ENCODE measurements around the gene QDPR. TPM values are rescaled to one million over a fixed set of nuclear protein-coding genes. Genes with fewer than 3 reads are reported as not detected.
A peak's percentile ranks its signal among the peaks of the same experiment; 100 is the strongest.

QDPR gene
- total and polyA plus RNA-seq, 9 of the 15 experiments (the other 6 are each of a cell fraction or from before 2014, with no cell fraction given), result 5.7 to 29.7 (median 17.2) TPM

DNA sequence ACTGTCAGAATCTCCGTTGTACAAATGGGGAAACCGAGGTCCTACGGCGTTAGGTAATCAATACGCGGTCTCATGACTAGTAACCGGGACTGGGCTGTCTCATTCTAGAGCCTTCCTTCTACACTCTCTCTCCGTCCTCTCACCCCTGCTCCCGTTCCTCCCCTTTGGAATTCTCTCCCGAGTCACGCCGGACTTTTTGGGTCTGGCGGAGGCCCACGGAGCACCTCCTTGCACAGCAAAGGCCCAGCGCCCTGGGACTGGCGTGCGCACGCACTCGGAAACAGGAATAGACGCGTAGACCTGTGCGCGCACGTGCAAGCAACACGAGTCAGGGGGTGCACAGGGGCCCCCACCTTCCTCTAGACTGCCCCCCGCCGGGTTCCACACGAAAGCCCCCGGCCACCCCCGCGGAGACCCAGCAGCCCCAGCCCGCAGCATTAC is 361 bp downstream of the QDPR start (continued):
- TF ChIP-seq, protein P1, sequence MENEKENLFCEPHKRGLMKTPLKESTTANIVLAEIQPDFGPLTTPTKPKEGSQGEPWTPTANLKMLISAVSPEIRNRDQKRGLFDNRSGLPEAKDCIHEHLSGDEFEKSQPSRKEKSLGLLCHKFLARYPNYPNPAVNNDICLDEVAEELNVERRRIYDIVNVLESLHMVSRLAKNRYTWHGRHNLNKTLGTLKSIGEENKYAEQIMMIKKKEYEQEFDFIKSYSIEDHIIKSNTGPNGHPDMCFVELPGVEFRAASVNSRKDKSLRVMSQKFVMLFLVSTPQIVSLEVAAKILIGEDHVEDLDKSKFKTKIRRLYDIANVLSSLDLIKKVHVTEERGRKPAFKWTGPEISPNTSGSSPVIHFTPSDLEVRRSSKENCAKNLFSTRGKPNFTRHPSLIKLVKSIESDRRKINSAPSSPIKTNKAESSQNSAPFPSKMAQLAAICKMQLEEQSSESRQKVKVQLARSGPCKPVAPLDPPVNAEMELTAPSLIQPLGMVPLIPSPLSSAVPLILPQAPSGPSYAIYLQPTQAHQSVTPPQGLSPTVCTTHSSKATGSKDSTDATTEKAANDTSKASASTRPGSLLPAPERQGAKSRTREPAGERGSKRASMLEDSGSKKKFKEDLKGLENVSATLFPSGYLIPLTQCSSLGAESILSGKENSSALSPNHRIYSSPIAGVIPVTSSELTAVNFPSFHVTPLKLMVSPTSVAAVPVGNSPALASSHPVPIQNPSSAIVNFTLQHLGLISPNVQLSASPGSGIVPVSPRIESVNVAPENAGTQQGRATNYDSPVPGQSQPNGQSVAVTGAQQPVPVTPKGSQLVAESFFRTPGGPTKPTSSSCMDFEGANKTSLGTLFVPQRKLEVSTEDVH (IDR thresholded peaks at IDR 0.05; ENCODE audit: low read depth, partially characterized antibody), result no peak
- no peak for TF ChIP-seq ZNF41 (CRISPR knock-in tag; conservative IDR thresholded peaks at IDR 0.05)
- no peak for TF ChIP-seq MED1 (CRISPR knock-in tag; IDR thresholded peaks at IDR 0.05; ENCODE audit: borderline replicate concordance)
- TF ChIP-seq CREB1 (IDR thresholded peaks at IDR 0.05), result no peak
- 0 out of 2 replicates have a peak, but pooled peaks have one; percentile 26 for TF ChIP-seq CREB1 (CRISPR knock-in tag; IDR thresholded peaks at IDR 0.05)
- TF ChIP-seq, protein P2, sequence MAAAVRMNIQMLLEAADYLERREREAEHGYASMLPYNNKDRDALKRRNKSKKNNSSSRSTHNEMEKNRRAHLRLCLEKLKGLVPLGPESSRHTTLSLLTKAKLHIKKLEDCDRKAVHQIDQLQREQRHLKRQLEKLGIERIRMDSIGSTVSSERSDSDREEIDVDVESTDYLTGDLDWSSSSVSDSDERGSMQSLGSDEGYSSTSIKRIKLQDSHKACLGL (CRISPR knock-in tag; IDR thresholded peaks at IDR 0.05; ENCODE audit: borderline replicate concordance, poor library complexity, severe bottlenecking), result no peak
- TF ChIP-seq RBM15 (IDR thresholded peaks at IDR 0.05; ENCODE audit: insufficient read depth, low read length), result no peak
- TF ChIP-seq ADNP (tag; IDR thresholded peaks at IDR 0.05), result no peak
- no peak for TF ChIP-seq EP300 (IDR thresholded peaks at IDR 0.05; ENCODE audit: low read length)
- no peak for TF ChIP-seq ZNF282 (CRISPR knock-in tag; IDR thresholded peaks at IDR 0.05)

Measured in K562 (cell line).